DOHH2 (cell line): ENCODE measurements around the gene TARBP1.

Experiments used
- CTCF ChIP-seq: fragments of 200-600 bp; sonication (generic); IDR thresholded peaks from one replicate; pipeline ENCODE4 v1.5.1; 2014; ENCODE audit warnings: antibody characterized with exemption, mild to moderate bottlenecking, low read depth, low read length; ENCODE audit not compliant: poor library complexity, severe bottlenecking
- EZH2phosphoT487 ChIP-seq: fragments of 200-600 bp; sonication (generic); IDR thresholded peaks from 2 replicates; pipeline ENCODE4 v1.6.1; 2017; ENCODE audit warnings: borderline replicate concordance, mild to moderate bottlenecking, antibody characterized with exemption, low read length, moderate library complexity, mixed read lengths

- TF ChIP-seq CTCF, result no peak
- TF ChIP-seq EZH2phosphoT487, result no peak
These were observed 97.1 kb downstream of the TARBP1 start for GRCh38 chr1:234381699-234382555.
